Kidney (tissue), 14 donors: ENCODE results near the gene STK32B. TPM values are rescaled to one million over a fixed set of nuclear protein-coding genes. Genes with fewer than 3 reads are reported as not detected.

Experiments used
- DNase-seq, 5 donors: peaks; one replicate each; pipeline ENCODE4 v3.0.0-alpha.2; 2013 to 2020
- FAIRE-seq: peaks from 2 replicates; lab custom pipeline; 2012; peaks lifted over from hg19 to GRCh38; lab: Jason Lieb, UNC
- H3K27ac ChIP-seq, 2 donors: one replicate each; pipeline ENCODE4 v1.7.0; 2013; ENCODE audit warnings: low read depth in 2 of 2, low read length in 2 of 2, inconsistent platforms in 1 of 2
- H3K27me3 ChIP-seq: one replicate; pipeline ENCODE4 v1.7.1; 2013; ENCODE audit warnings: low read length, inconsistent platforms; ENCODE audit not compliant: control insufficient read depth, insufficient read depth
- H3K36me3 ChIP-seq, 3 donors: one replicate each; pipeline versions ENCODE4 v1.7.0 to v1.7.1; 2013; ENCODE audit warnings: low read length in 3 of 3, control low read depth in 1 of 3, inconsistent platforms in 1 of 3; ENCODE audit not compliant: insufficient read depth in 3 of 3, control insufficient read depth in 2 of 3
- H3K4me1 ChIP-seq, 3 donors: one replicate each; pipeline versions ENCODE4 v1.7.0 to v1.7.1; 2013; ENCODE audit warnings: low read length in 3 of 3, inconsistent platforms in 1 of 3, low read depth in 1 of 3; ENCODE audit not compliant: control insufficient read depth in 2 of 3, insufficient read depth in 2 of 3
- H3K4me3 ChIP-seq, 3 donors: one replicate each; pipeline versions ENCODE4 v1.7.0 to v1.8.1; 2013; ENCODE audit warnings: low read length in 3 of 3, control low read depth in 1 of 3, inconsistent platforms in 1 of 3
- H3K9ac ChIP-seq, 3 donors: one replicate each; pipeline versions ENCODE4 v1.7.0 to v1.7.1; 2013; ENCODE audit warnings: low read length in 3 of 3, control low read depth in 1 of 3, inconsistent platforms in 1 of 3
- H3K9me3 ChIP-seq, 3 donors: one replicate each; pipeline versions ENCODE4 v1.7.0 to v1.7.1; 2013; ENCODE audit warnings: low read length in 3 of 3, control low read depth in 1 of 3, inconsistent platforms in 1 of 3; ENCODE audit not compliant: control insufficient read depth in 2 of 3, insufficient read depth in 1 of 3
- CTCF ChIP-seq: IDR thresholded peaks from 3 replicates; pipeline ENCODE4 v1.5.1; 2012; ENCODE audit warnings: mild to moderate bottlenecking, moderate library complexity, borderline replicate concordance; ENCODE audit not compliant: insufficient read depth; ENCODE audit errors: extremely low read depth
- intact Hi-C: fragments of 100-400 bp; cut with DNase I; formaldehyde crosslinking; loops from one replicate; pipeline ENCODE4 v1.11.1; 2022
- polyA plus RNA-seq: library from polyadenylated mRNA; stranded (reverse); fragments of 350-450 nt; fragmentation: Illumina TruSeq; extraction: RNeasy Lipid Tissue Mini Kit (QIAGEN cat#74804); gene quantifications from one replicate; pipeline ENCODE4 v1.2.3, GENCODE V29; 2014; ENCODE audit warnings: low read depth, low replicate concordance; ENCODE audit not compliant: insufficient read depth
- total RNA-seq: library from RNA; stranded (reverse); fragmentation: NEBNext Ultra II Directional; extraction: Animal tissue kit (Norgen Biotek cat#: 25700); gene quantifications from one replicate; pipeline ENCODE4 v1.2.1, GENCODE V29; 2021
- donor health status: control.
- donor health status: control.
- donor health status: control.
- donor health status: control.
- donor health status: control.
- donor health status: DM: yes; HTN: yes; CAD: no.
- donor health status: Normal renal cell carcinoma (clear cell type).

The STK32B gene
- total and polyA plus RNA-seq, 2 donors from 2014 or later: 18.1 to 18.2 TPM

- Histone ChIP-seq H3K9ac (no peak overlapping the region), H3K4me1 (peaks cover 0 to 1% (median 0%) of the 10 kb centered on the region in 3 donors), H3K9me3 (no peaks in the 10 kb centered on the region), H3K27me3 (no peaks in the 10 kb centered on the region), H3K27ac (no peak overlapping the region), H3K36me3 (no peaks in the 10 kb centered on the region), H3K4me3 (no peak overlapping the region)
- DNase-seq (no peak), FAIRE-seq (no peak)
- no peak for TF ChIP-seq CTCF
- intact Hi-C loops: no loop called here
Observed at GRCh38 chr4:5146248-5146647, 95.0 kb downstream of the STK32B start.

- FAIRE-seq (no peak), DNase-seq (no peak)
- intact Hi-C loops: no loop called here
Observed at GRCh38 chr4:5152521-5152920, 101.2 kb downstream of the STK32B start.

GRCh38 chr4:5156682-5157081, 105.4 kb downstream of the STK32B start:
- DNase-seq (no peak), FAIRE-seq (no peak)
- Histone ChIP-seq H3K4me3 (no peak overlapping the region), H3K36me3 (no peaks in the 10 kb centered on the region), H3K9me3 (no peaks in the 10 kb centered on the region), H3K4me1 (peaks cover 0 to 21% (median 7%) of the 10 kb centered on the region in 3 donors), H3K27ac (no peak overlapping the region), H3K9ac (no peak overlapping the region), H3K27me3 (no peaks in the 10 kb centered on the region)
- no peak for TF ChIP-seq CTCF
- intact Hi-C loops: no loop called here

More at GRCh38 chr4:5152521-5152920, 101.2 kb downstream of the STK32B start:
- H3K27me3 ChIP-seq: no peaks in the 10 kb centered on the region
- H3K4me1 ChIP-seq: peaks cover 0 to 13% (median 6%) of the 10 kb centered on the region in 3 donors
- no peaks in the 10 kb centered on the region for H3K9me3 ChIP-seq
- H3K36me3 ChIP-seq: no peaks in the 10 kb centered on the region
- H3K4me3 ChIP-seq: no peak overlapping the region
- TF ChIP-seq CTCF: no peak
- no peak overlapping the region for H3K9ac ChIP-seq
- no peak overlapping the region for H3K27ac ChIP-seq
